HG03457 (cell line): ENCODE measurements around the gene TRIP12.
"Not testable (repeated sequence)": the region's sequence is repeated elsewhere in the genome, so short reads cannot be mapped to it uniquely, and the experiment has no call there.

ENCODE experiments used
- ATAC-seq: cut with Tn5 transposase; IDR thresholded peaks from one replicate; pipeline ENCODE4 v1.9.1; 2021; ENCODE audit warnings: moderate number of reproducible peaks; ENCODE audit not compliant: unreplicated experiment

Gene TRIP12

GRCh38 chr2:229921892-229922448, at the start of gene TRIP12:
TSS of gene TRIP12 (minus strand) at chr2:229922009. CDS start at chr2:229880079, 41,930 bp downstream.
- ATAC-seq: peak; percentile 54

DNA sequence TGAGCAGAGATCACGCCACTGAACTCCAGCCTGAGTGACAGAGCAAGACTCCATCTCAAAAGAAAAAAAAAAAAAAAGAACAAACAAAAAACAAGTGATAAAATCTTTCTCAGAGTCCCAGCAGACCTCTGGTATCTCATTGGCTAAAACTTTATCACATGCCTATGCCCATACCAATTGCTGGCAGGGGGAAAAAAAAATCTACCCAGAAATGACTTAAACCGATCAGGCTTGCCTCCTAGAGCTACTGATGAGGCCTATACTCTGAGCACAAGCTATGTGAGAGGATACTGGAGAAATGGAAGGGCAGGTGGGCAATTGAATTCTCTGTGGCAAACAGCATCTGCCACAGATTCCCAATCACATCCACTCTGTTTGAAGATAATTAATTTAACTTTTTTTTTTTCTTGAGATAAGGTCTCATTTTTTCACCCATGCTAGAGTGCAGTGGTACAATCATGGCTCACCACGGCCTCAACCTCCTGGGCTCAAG, 49.5 kb upstream of the TRIP12 start:
- ATAC-seq: no peak

DNA sequence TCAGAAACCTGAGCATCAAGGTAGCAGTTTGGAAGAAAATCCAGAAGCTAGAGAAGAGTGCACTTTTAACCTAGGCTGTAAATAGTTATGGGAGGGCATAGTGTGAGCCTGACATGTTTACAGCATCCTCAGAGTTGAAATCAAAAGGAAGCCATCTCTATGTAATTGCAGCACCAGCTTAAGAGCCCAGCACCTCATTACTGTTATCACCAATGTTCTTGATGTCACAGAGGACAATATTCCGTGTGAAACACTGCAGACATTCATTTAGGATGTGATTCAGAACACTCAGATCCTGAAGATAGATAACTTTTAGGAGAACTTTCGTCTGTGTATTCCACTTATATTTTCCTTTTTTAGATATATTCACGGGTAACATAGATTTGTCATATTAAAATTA, 48.6 kb upstream of the TRIP12 start:
- no peak for ATAC-seq

- no peak for ATAC-seq
Observed at GRCh38 chr2:229969921-229970320, 48.1 kb upstream of the TRIP12 start.

DNA sequence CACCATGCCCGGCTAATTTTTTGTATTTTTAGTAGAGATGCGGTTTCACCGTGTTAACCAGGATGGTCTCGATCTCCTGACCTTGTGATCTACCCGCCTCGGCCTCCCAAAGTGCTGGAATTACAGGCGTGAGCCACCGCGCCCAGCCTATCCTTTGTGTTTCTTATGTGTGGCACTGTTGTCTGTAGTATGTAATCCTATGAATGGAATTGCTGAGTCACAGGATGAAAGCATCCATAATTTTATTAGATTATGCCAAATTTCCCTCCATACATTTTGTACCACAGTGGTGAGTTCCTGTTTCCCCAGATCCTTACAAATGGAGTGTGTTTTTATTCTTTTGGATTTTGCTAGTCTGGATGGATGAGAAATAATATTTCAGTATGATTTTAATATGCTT, 41.8 kb upstream of the TRIP12 start:
- ATAC-seq: not testable (repeated sequence)

DNA sequence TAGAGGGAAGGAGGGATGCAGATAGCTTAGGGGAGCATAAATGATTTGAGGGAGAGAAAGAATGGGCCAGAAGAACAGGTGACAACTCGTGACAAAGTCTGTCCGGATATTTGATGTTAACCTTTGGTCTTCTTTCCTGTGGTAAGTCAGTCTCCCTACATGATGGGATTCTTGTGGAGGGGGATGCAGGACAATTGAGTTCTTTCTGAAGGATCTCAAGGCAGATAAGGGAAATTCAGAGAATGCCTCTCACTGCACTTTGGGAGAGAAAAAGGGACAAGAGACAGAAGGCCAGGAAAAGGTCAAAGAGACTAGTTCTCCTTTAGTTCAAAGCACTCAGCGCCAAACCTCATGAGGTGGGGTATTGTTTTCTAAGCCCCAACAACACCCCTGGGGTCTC, 34.7 kb upstream of the TRIP12 start:
- no peak for ATAC-seq

GRCh38 chr2:229955663-229956062, 33.9 kb upstream of the TRIP12 start:
- ATAC-seq: no peak

DNA sequence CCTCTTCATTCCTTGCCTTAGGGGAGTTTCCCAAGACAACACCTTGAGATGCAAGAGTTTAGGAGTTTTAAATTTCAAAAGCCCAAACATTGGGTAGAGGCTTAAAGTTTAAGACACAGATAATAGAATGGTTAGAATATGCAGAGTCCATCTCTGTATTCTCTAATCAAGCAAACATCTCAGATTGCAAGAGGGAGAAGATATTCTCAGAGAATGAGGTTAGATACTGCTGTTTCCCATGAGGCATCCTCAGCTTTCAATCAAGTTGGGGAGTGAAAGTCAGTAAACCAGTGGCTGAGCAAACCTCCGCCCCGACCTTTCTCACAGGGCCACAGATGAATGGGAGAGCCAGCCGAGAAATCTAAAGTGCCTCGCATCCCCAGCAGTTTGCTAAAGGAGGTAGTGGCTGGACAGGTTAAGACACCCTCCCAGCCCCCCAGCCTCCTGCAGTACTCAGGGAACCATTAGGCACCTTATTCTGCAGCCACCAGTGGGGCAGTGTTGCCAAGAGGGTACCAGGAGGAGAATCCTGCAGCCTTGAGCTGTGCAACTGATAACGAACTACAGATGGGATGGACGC, 30.5 kb upstream of the TRIP12 start:
- ATAC-seq: no peak

DNA sequence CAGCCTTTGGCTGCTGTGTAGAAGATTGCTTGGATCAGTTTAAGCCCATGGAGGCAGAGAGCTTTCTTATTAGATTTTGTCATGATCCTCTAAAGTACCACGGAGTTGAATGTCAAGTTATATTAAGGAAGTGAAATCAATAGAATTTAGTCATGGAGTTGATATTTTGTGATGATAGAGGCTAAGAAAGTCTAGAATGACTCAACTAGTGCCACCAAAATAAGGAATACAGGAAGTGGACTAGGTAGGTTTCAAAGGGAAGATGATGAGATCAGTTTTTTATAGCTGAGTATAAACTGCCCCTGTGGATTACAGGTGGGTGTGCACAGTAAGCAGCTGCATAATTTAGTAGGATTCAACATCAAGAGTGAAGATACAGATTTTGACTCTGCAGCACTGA, 25.7 kb upstream of the TRIP12 start:
- ATAC-seq: peak; percentile 48

- ATAC-seq: no peak
Observed at GRCh38 chr2:229945975-229946374, 24.2 kb upstream of the TRIP12 start.

DNA sequence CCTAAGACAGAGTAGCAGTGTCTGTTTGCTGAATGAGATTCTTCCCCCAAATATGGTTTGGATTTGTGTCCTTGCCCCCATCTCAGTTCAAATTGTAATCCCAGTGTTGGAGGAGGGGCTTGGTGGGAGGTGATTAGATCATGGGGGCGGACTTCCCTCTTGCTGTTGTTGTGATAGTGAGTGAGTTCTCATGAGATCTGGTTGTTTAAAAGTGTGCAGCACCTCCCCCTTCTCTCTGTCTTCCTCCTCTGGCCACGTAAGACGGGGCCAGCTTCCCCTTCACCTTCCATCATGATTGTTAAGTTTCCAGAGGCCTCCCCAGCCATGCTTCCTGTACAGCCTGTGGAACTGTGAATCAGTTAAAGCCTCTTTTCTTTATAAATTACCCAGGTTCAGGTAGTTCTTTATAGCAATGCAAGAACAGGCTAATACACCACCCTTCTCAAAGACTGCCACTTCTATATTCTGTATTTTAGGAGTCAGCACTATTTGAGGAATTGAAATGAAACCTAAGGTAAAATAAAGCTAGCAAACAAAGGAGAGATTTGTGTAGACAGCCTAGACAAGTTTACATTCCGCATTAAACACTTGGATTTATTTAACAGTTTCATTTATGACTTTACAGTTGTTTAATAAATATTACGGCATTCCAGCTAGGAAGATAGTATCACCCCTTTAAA, 22.1 kb upstream of the TRIP12 start:
- no peak for ATAC-seq

DNA sequence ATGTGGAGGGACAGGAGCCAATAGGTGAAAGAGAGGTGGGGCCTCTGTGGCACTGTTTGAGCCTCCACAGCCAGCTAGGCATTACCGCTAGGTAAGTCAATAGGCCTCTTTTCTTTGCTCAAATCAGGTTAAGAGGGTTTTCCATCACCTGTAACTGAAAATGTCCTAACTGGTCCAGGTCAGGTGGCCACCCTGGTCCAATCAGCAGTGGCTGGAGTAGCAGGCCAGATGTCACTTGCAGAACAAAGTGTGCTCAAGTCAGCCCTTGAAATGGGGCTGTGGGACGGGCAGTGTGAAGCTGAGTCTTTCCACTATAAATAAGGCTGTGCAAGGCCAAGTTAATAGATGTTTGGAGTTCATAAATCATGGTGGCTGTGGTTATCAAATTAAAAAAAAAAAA, 21.4 kb upstream of the TRIP12 start:
- no peak for ATAC-seq

DNA sequence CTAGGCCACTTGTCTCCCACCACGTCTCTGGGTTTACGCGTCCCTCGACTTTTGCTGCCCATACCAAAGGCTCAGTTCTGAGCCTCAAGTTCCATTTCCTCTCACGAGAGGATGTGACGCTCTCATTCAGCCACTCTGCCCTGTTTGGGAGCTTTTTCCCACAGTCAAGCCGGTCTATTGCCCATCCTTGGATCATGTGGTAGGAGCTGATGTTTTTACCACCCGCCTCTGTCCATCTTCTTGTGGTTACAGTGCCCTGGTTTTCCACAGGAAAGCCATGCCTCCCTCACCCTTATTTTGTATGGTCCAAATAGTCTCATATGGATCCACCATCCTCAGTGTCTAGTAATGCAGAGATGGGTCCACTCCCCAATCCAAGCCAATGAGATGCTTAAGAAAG, 20.9 kb upstream of the TRIP12 start:
- ATAC-seq: no peak

DNA sequence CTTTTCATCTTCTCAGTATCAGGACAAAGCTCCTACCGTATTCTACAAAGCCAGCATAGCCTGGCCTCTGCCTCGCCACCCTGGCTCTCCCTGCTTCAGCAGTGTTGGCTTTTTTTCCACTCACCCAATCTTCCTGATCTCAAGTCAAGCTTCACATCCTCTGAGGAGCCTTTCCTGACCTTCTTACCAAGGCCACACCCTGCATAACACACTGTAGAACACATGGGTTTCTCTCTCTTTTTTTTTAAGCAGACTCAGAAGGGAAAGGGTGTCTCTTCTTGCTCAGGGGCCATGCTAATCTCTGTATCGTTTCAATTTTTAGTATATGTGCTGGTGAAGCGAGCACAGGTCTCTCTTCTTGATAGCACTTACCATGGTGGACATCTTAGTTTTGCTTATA, 15.7 kb upstream of the TRIP12 start:
- ATAC-seq: no peak

GRCh38 chr2:229931241-229931640, 9.4 kb upstream of the TRIP12 start:
- ATAC-seq: no peak

DNA sequence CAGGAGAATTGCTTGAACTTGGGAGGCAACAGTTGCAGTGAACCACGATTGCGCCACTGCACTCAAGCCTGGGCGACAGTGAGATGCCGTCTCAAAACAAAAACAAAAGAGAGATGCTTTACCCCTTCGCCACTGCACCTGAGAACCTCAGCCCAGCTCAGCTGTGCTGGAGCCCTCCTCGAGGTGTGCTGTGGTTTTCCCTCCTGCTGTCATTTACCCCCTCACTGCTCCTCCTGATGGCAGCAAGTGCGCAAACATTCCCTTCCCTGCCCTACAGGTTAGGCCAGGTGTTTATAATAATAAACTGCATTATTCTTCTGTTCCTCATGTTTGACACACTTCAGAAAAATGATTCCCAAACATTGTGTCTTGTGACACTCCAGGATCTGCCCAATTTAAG, 8.8 kb upstream of the TRIP12 start:
- ATAC-seq: no peak

DNA sequence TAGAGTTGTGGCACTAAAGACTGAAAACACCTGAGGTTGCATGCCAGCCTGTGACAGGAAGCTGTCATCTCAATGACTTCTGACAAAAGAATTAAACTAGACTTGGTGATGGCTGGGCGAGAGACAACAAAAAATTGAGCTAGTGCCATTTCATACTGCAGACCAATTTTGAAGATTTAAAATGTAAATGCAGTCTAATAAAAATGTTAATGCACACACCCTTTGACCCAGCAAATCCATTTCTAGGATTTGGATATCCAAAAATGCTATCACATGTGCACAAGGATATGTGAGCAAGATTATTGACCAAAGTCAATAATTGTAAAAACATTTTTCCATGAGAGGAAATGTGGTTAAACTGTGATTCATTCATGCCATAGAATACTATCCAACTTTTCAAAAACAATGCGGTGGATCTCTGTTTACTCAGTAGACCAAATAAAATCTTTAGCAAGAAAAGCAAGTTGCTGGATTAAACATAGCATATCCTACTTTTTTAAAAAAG, 6.1 kb upstream of the TRIP12 start:
- ATAC-seq: no peak

DNA sequence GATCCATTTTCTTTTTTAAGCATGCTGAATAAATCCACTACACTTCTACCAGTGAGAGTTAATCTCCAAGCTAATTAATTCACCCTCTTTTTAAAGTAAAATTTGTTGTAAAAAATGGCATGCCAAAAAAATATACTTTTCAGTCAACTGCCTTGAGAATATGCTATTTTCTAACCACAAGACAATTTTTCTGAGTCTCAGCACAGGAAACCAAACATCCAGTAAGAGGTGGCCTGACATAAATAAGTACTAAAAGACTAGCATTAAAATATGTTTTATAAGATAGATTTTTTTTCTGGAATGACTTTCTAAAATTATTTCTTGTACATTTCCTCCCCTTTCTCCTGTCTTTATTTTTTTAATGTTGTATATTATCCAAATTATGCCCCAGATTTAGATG, 3.4 kb upstream of the TRIP12 start:
- ATAC-seq: no peak

DNA sequence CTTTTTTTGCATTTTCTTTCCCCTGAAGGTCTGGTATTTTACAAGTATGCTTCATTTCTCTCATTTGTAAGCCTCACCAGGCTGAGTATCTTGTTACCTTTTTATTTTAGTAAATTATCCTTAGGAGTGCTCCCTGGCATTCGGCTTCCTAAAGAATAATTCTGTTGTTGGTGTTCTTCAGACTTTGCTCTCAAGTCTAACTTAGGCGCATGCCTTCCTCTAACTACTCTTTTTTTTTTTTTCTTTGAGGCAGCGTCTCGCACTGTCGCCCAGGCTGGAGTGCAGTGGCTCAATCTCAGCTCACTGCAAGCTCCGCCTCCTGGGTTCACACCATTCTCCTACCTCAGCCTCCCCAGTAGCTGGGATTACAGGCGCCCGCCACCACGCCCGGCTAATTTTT, 2.7 kb upstream of the TRIP12 start:
- ATAC-seq: not testable (repeated sequence)

DNA sequence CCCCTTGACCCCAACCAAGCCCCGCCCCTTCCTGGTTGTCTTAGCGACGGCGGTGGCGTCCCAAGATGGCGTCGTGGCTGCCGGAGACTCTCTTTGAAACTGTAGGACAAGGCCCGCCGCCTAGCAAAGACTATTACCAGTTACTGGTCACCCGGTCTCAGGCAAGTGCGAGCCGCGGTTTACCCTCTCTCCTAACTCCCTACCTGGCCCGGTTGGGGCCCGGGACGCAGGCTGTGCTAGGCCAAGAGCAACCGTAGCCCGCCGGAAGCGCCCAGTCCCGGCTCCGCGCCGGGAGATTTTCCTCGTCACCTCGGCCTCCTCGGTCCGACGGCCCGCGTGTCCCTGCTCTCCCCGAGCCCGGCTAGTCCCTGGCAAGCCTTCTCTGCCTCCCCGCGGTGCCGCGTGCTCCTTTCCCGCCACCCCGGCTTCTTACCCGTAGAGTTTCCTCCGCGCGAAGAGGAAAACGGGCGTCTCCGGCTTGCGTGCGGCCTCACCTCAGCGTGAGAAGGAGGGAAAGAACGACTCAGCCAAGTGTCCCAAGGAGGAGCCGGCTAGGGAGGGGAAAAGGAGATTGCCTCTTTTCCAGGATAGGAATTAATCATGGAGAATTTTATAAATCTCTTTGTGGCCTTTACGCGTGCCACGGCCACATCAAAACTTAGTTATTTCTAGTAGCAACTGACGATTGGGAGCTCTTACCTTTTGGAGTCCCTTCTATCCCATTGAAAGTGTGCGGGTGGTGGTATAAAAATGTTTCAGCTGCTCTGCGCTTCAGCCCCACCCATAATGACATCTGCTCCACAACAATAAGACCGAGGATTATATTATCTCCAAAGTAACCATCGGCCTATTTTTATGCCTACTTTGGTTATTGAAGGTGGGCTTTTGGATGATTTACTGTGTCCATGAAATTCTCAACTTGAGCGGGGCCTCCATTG, 909 bp upstream of the TRIP12 start, which contains the start of gene FBXO36:
TSS of gene FBXO36 (plus strand) at position 55 of the 938 bp plus-strand sequence. CDS start at position 66, 11 bp downstream.
- peak; percentile 36 for ATAC-seq
